H9 (cell line): ENCODE results near the gene CAB39L. TPM values are rescaled to one million over a fixed set of nuclear protein-coding genes. Genes with fewer than 3 reads are reported as not detected.

Experiments
- DNase-seq: peaks from one replicate; pipeline ENCODE4 v3.0.0-alpha.2; 2017
- H2AFZ ChIP-seq: one replicate; pipeline ENCODE4 v1.6.1; 2013; ENCODE audit warnings: mild to moderate bottlenecking, low read length, control low read depth, moderate library complexity
- H2AK5ac ChIP-seq: 2 replicates; pipeline ENCODE4 v1.6.1; 2013; ENCODE audit warnings: low read length, control low read depth, mixed read lengths; ENCODE audit not compliant: insufficient read length
- H2BK120ac ChIP-seq: one replicate; pipeline ENCODE4 v1.6.1; 2013; ENCODE audit warnings: low read depth, mild to moderate bottlenecking, low read length, control low read depth, inconsistent platforms; ENCODE audit not compliant: poor library complexity, severe bottlenecking
- H2BK12ac ChIP-seq: 2 replicates; pipeline ENCODE4 v1.6.1; 2013; ENCODE audit warnings: low read length, control low read depth, mixed read lengths, low read depth; ENCODE audit not compliant: insufficient read length
- H2BK15ac ChIP-seq: 2 replicates; pipeline ENCODE4 v1.6.1; 2013; ENCODE audit warnings: low read depth, low read length, control low read depth
- H2BK20ac ChIP-seq: one replicate; pipeline ENCODE4 v1.6.1; 2013; ENCODE audit warnings: low read depth, mild to moderate bottlenecking, low read length, control low read depth, inconsistent platforms; ENCODE audit not compliant: poor library complexity, severe bottlenecking
- H2BK5ac ChIP-seq: 2 replicates; pipeline ENCODE4 v1.6.1; 2013; ENCODE audit warnings: low read length, control low read depth, mixed read lengths; ENCODE audit not compliant: insufficient read length
- H3K14ac ChIP-seq: 2 replicates; pipeline ENCODE4 v1.6.1; 2013; ENCODE audit warnings: low read length, control low read depth; ENCODE audit not compliant: insufficient read depth
- H3K18ac ChIP-seq: 2 replicates; pipeline ENCODE4 v1.6.1; 2013; ENCODE audit warnings: low read depth, mild to moderate bottlenecking, mixed read lengths, low read length, control low read depth; ENCODE audit not compliant: insufficient read length
- H3K23ac ChIP-seq: 2 replicates; pipeline ENCODE4 v1.6.1; 2013; ENCODE audit warnings: low read length, control low read depth, mixed read lengths, low read depth; ENCODE audit not compliant: insufficient read length
- H3K23me2 ChIP-seq: 2 replicates; pipeline ENCODE4 v1.6.1; 2013; ENCODE audit warnings: low read depth, mild to moderate bottlenecking, mixed read lengths, low read length, control low read depth; ENCODE audit not compliant: insufficient read length, poor library complexity, severe bottlenecking
- H3K27ac ChIP-seq: 2 replicates; pipeline ENCODE4 v1.5.1; 2013; ENCODE audit warnings: low read length, control low read depth, mixed read lengths, low read depth; ENCODE audit not compliant: insufficient read length
- H3K27me3 ChIP-seq: 2 replicates; pipeline ENCODE4 v1.6.1; 2013; ENCODE audit warnings: low read length, control low read depth, inconsistent platforms; ENCODE audit not compliant: insufficient read depth
- H3K4ac ChIP-seq: 2 replicates; pipeline ENCODE4 v1.6.1; 2013; ENCODE audit warnings: low read depth, mild to moderate bottlenecking, control low read depth, inconsistent platforms, low read length, moderate library complexity
- H3K4me1 ChIP-seq: 2 replicates; pipeline ENCODE4 v1.6.1; 2013; ENCODE audit warnings: low read length, control low read depth, inconsistent platforms; ENCODE audit not compliant: insufficient read depth
- H3K4me2 ChIP-seq: 2 replicates; pipeline ENCODE4 v1.6.1; 2013; ENCODE audit warnings: low read length, control low read depth, mixed read lengths; ENCODE audit not compliant: insufficient read length, insufficient read depth
- H3K56ac ChIP-seq: 2 replicates; pipeline ENCODE4 v1.6.1; 2013; ENCODE audit warnings: low read depth, mild to moderate bottlenecking, mixed read lengths, low read length, control low read depth; ENCODE audit not compliant: insufficient read length
- H3K79me1 ChIP-seq: 2 replicates; pipeline ENCODE4 v1.6.1; 2013; ENCODE audit warnings: low read depth, mild to moderate bottlenecking, moderate library complexity, low read length, control low read depth, inconsistent platforms; ENCODE audit not compliant: insufficient read depth, poor library complexity, severe bottlenecking
- H3K79me2 ChIP-seq: 2 replicates; pipeline ENCODE4 v1.6.1; 2013; ENCODE audit warnings: low read length, control low read depth, inconsistent platforms; ENCODE audit not compliant: insufficient read depth
- H3K9ac ChIP-seq: 2 replicates; pipeline ENCODE4 v1.6.1; 2013; ENCODE audit warnings: low read length, control low read depth, mixed read lengths; ENCODE audit not compliant: insufficient read length; ENCODE audit errors: extremely low read depth
- H3K9me3 ChIP-seq: one replicate; pipeline ENCODE4 v1.6.1; 2013; ENCODE audit warnings: low read depth, low read length, inconsistent platforms; ENCODE audit not compliant: control insufficient read depth
- H3T11ph ChIP-seq: one replicate; pipeline ENCODE4 v1.6.1; 2013; ENCODE audit warnings: mild to moderate bottlenecking, low read length, control low read depth, inconsistent platforms
- H4K20me1 ChIP-seq: one replicate; pipeline ENCODE4 v1.6.1; 2013; ENCODE audit not compliant: control insufficient read depth, insufficient read length, insufficient read depth
- H4K5ac ChIP-seq: 2 replicates; pipeline ENCODE4 v1.6.1; 2013; ENCODE audit warnings: low read depth, mild to moderate bottlenecking, mixed read lengths, low read length, control low read depth; ENCODE audit not compliant: insufficient read length
- H4K8ac ChIP-seq: replicated peaks from 2 replicates; pipeline ENCODE4 v1.6.1; 2013; ENCODE audit warnings: low read length, control low read depth, mixed read lengths, low read depth; ENCODE audit not compliant: insufficient read length
- H4K91ac ChIP-seq: 2 replicates; pipeline ENCODE4 v1.6.1; 2013; ENCODE audit warnings: low read depth, mild to moderate bottlenecking, moderate library complexity, mixed read lengths, low read length, control low read depth; ENCODE audit not compliant: insufficient read length
- H3K27ac Mint-ChIP-seq, 3 experiments: 2 replicates in 2 of 3; 3 replicates in 1 of 3; pipeline ENCODE4 v1.8.0; 2020 to 2021; ENCODE audit warnings: mixed read lengths in 3 of 3, mild to moderate bottlenecking in 1 of 3, moderate library complexity in 1 of 3
- H3K27me3 Mint-ChIP-seq: 2 replicates; pipeline ENCODE4 v1.8.0; 2021; ENCODE audit warnings: low read depth, mild to moderate bottlenecking, moderate library complexity, mixed read lengths
- H3K36me3 Mint-ChIP-seq, 3 experiments: 2 replicates in 2 of 3; 3 replicates in 1 of 3; pipeline ENCODE4 v1.8.0; 2020 to 2021; ENCODE audit warnings: low read depth in 3 of 3, mixed read lengths in 3 of 3; ENCODE audit not compliant: insufficient read depth in 1 of 3
- H3K4me1 Mint-ChIP-seq, 2 experiments: 2 replicates each; pipeline ENCODE4 v1.8.0; 2020; ENCODE audit warnings: mixed read lengths in 2 of 2
- H3K4me3 Mint-ChIP-seq, 2 experiments: 2 replicates in 1 of 2; 3 replicates in 1 of 2; pipeline ENCODE4 v1.8.0; 2020 to 2021; ENCODE audit warnings: mild to moderate bottlenecking in 2 of 2, mixed read lengths in 2 of 2, moderate library complexity in 1 of 2
- H3K9me3 Mint-ChIP-seq, 2 experiments: 2 replicates in 1 of 2; 3 replicates in 1 of 2; pipeline ENCODE4 v1.8.0; 2020; ENCODE audit warnings: mild to moderate bottlenecking in 2 of 2, mixed read lengths in 2 of 2, moderate library complexity in 1 of 2
- CTCF ChIP-seq: fragments of 200-600 bp; sonication (generic); conservative IDR thresholded peaks from 3 replicates; pipeline ENCODE4 v1.8.0; 2021; ENCODE audit warnings: antibody characterized with exemption, mild to moderate bottlenecking
- WGBS: extraction: QIAGEN DNeasy Blood & Tissue Kit; methylation state at CpG from one replicate; pipeline ENCODE4 v1.1.7; 2013; ENCODE audit warnings: missing lambda C conversion rate, low lambda C conversion rate, mixed read lengths; ENCODE audit not compliant: insufficient read length; ENCODE audit errors: extremely low coverage; 5-methylcytosine and 5-hydroxymethylcytosine counted together
- total RNA-seq: library from RNA; stranded (reverse); gene quantifications from 2 replicates; pipeline ENCODE4 v1.2.1, GENCODE V29; 2021

The CAB39L gene
- total RNA-seq, 1 experiment from 2014 or later: 6.0 TPM

- Histone ChIP-seq H2BK20ac (no peak overlapping the region), H3K14ac (no peak overlapping the region), H4K5ac (no peak overlapping the region), H3K4me2 (no peak overlapping the region), H2BK15ac (no peak overlapping the region), H4K8ac (no peak overlapping the region), H3K79me2 (no peaks in the 10 kb centered on the region), H2BK120ac (no peak overlapping the region), H3K27ac (no peak overlapping the region), H2BK5ac (no peak overlapping the region), H3K9ac (no peak overlapping the region), H3K79me1 (no peaks in the 10 kb centered on the region), H3K18ac (no peak overlapping the region), H3K27me3 (no peaks in the 10 kb centered on the region), H3K56ac (no peak overlapping the region), H3K4ac (no peak overlapping the region), H4K20me1 (no peaks in the 10 kb centered on the region), H3K23me2 (no peaks in the 10 kb centered on the region), H3T11ph (no peak overlapping the region), H3K23ac (no peak overlapping the region), H2BK12ac (no peak overlapping the region), H2AK5ac (no peak overlapping the region), H3K9me3 (no peaks in the 10 kb centered on the region), H4K91ac (no peak overlapping the region), H3K4me1 (no peaks in the 10 kb centered on the region; the same call in 1 of the 2 replicates), H2AFZ (no peak overlapping the region)
- Mint-ChIP-seq H3K9me3 (no peaks in the 10 kb centered on the region; a peak in 1 of 5 replicates), H3K4me1 (peaks cover 29 to 39% of the 10 kb centered on the region in 2 experiments), H3K4me3 (no peak overlapping the region), H3K27ac (0 out of 7 replicates have a peak overlapping the region, but pooled peaks of 1 of the 3 experiments have one; percentile 3), H3K27me3 (no peaks in the 10 kb centered on the region; the same call in 1 of the 2 replicates), H3K36me3 (no peaks in the 10 kb centered on the region; a peak in 1 of 7 replicates)
- no CpG with 5 or more reads among the region's 2 CpGs for WGBS
- no peak for TF ChIP-seq CTCF
- DNase-seq: no peak
These were observed 75.2 kb downstream of the CAB39L start for GRCh38 chr13:49368688-49369087.
